Loucy (cell line): ENCODE results near the gene SEMA7A.

Source experiments
- EZH2phosphoT487 ChIP-seq: fragments of 200-600 bp; IDR thresholded peaks from 2 replicates; pipeline ENCODE4 v1.6.1; 2018; ENCODE audit warnings: antibody characterized with exemption, mild to moderate bottlenecking, moderate library complexity, borderline replicate concordance
- TF ChIP-seq, protein P1 (sequence below): fragments of 200-600 bp; sonication (generic); conservative IDR thresholded peaks from 2 replicates; pipeline ENCODE4 v1.5.1; 2014; ENCODE audit warnings: mild to moderate bottlenecking, antibody characterized with exemption, low read length

- TF ChIP-seq, protein P1, sequence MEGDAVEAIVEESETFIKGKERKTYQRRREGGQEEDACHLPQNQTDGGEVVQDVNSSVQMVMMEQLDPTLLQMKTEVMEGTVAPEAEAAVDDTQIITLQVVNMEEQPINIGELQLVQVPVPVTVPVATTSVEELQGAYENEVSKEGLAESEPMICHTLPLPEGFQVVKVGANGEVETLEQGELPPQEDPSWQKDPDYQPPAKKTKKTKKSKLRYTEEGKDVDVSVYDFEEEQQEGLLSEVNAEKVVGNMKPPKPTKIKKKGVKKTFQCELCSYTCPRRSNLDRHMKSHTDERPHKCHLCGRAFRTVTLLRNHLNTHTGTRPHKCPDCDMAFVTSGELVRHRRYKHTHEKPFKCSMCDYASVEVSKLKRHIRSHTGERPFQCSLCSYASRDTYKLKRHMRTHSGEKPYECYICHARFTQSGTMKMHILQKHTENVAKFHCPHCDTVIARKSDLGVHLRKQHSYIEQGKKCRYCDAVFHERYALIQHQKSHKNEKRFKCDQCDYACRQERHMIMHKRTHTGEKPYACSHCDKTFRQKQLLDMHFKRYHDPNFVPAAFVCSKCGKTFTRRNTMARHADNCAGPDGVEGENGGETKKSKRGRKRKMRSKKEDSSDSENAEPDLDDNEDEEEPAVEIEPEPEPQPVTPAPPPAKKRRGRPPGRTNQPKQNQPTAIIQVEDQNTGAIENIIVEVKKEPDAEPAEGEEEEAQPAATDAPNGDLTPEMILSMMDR = no peak
- no peak for TF ChIP-seq EZH2phosphoT487
Measured at GRCh38 chr15:74417225-74417624, 16.5 kb downstream of the SEMA7A start.
